GM06990 (cell line): ENCODE results near the gene MAPK1.

Experiments
- DNase-seq: peaks from one replicate; pipeline ENCODE4 v3.0.0-alpha.2; 2011; ENCODE audit not compliant: insufficient read length; ENCODE audit errors: extremely low read depth
- H3K27me3 ChIP-seq: replicated peaks from 2 replicates; pipeline ENCODE4 v1.6.0; 2011; ENCODE audit warnings: low read length; ENCODE audit not compliant: control insufficient read depth, insufficient read depth
- H3K36me3 ChIP-seq: 2 replicates; pipeline ENCODE4 v1.5.1; 2011; ENCODE audit warnings: low read length; ENCODE audit not compliant: control insufficient read depth, insufficient read depth
- H3K4me3 ChIP-seq: replicated peaks from 2 replicates; pipeline ENCODE4 v1.5.1; 2011; ENCODE audit warnings: low read depth, mild to moderate bottlenecking, control low read depth, low read length
- TF ChIP-seq, protein P1 (sequence below): IDR thresholded peaks from 2 replicates; pipeline ENCODE4 v1.5.1; 2011; ENCODE audit warnings: low read length, control low read depth, mild to moderate bottlenecking, inconsistent platforms; ENCODE audit not compliant: insufficient read depth, poor library complexity, severe bottlenecking

The MAPK1 gene

DNA sequence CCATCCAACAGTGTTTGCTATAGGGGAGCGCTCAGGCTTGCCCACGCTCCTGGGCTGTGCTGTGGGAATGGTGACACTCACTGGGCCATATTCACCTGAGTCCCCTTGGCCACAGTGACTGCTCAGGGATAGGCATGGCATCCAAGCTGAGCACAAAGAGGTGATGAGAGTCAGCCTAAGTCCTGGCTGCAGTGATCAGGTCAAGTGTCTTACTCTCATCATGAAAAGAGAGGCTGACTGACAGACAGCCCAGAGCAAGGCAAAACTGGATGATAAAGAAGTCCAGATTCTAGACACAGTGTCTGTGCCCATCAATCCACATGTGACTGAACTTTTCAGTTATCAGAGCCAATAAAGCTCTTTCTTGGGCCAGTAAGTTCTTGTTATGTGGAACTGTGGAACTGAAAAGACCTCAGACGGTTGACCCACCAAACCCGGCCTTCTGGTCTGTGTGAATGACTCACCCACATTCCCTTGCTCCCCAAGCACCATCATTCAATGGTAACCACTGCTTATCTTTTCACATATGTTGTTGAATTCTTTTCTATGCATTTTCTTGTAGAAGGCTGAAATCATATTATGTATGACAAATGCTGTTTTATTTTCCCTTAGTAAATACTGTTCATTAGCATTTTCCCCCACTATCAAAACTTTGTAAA is 88.6 kb downstream of the MAPK1 start:
- TF ChIP-seq, protein P1, sequence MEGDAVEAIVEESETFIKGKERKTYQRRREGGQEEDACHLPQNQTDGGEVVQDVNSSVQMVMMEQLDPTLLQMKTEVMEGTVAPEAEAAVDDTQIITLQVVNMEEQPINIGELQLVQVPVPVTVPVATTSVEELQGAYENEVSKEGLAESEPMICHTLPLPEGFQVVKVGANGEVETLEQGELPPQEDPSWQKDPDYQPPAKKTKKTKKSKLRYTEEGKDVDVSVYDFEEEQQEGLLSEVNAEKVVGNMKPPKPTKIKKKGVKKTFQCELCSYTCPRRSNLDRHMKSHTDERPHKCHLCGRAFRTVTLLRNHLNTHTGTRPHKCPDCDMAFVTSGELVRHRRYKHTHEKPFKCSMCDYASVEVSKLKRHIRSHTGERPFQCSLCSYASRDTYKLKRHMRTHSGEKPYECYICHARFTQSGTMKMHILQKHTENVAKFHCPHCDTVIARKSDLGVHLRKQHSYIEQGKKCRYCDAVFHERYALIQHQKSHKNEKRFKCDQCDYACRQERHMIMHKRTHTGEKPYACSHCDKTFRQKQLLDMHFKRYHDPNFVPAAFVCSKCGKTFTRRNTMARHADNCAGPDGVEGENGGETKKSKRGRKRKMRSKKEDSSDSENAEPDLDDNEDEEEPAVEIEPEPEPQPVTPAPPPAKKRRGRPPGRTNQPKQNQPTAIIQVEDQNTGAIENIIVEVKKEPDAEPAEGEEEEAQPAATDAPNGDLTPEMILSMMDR = no peak
- no peak for DNase-seq
- H3K36me3 ChIP-seq = peaks cover 1% of the 10 kb centered on the region
- H3K4me3 ChIP-seq = no peak overlapping the region
- H3K27me3 ChIP-seq = no peaks in the 10 kb centered on the region

DNA sequence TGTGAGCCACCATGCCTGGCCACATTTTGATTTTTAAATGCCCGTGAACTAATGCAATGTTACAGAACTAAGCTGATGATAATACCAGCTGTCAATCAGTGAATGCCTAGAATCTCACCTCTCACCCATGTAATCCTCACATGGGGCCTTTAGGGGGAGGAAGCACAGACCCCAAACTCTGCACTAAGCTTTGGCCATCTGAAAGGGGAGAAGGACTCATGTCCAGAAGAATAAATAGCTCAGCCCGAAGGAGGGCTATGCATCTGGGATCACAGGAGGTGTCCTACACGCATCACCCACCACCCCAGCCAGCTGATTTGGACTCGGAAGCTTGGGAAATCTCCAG is 95.8 kb downstream of the MAPK1 start:
- peaks cover 20% of the 10 kb centered on the region for H3K36me3 ChIP-seq
- no peaks in the 10 kb centered on the region for H3K27me3 ChIP-seq
- TF ChIP-seq, protein P1 = no peak
- no peak for DNase-seq
- H3K4me3 ChIP-seq = no peak overlapping the region

- H3K36me3 ChIP-seq = peaks cover 33% of the 10 kb centered on the region
- DNase-seq = no peak
- no peak overlapping the region for H3K4me3 ChIP-seq
- TF ChIP-seq, protein P1 = no peak
- H3K27me3 ChIP-seq = no peaks in the 10 kb centered on the region
Measured at GRCh38 chr22:21768435-21768834, 99.0 kb downstream of the MAPK1 start.

- TF ChIP-seq, protein P1 = no peak
- Histone ChIP-seq H3K27me3 (no peaks in the 10 kb centered on the region), H3K36me3 (peaks cover 26% of the 10 kb centered on the region), H3K4me3 (no peak overlapping the region)
- DNase-seq = no peak
Measured at GRCh38 chr22:21766691-21767462, 100.6 kb downstream of the MAPK1 start.

GRCh38 chr22:21765909-21766529 is 101.4 kb downstream of the MAPK1 start:
- peaks cover 22% of the 10 kb centered on the region for H3K36me3 ChIP-seq
- no peak overlapping the region for H3K4me3 ChIP-seq
- TF ChIP-seq, protein P1 = no peak
- H3K27me3 ChIP-seq = no peaks in the 10 kb centered on the region
- DNase-seq = no peak
